T-helper 22 cell (primary cell): ENCODE data around the gene PRKCH.

Experiments
- DNase-seq: peaks from one replicate; pipeline ENCODE4 v3.0.0-alpha.2; 2020; ENCODE audit warnings: low read depth

The PRKCH gene

GRCh38 chr14:61368114-61368710 lies 46.8 kb downstream of the PRKCH start:
- no peak for DNase-seq

- no peak for DNase-seq
Observed at GRCh38 chr14:61368781-61369453, 47.5 kb downstream of the PRKCH start.

GRCh38 chr14:61369454-61369810 lies 48.1 kb downstream of the PRKCH start:
- DNase-seq: no peak

- no peak for DNase-seq
Observed at GRCh38 chr14:61372379-61372778, 51.0 kb downstream of the PRKCH start.

GRCh38 chr14:61372842-61373555 lies 51.6 kb downstream of the PRKCH start:
- DNase-seq: no peak

- DNase-seq: no peak
Observed at GRCh38 chr14:61374284-61374683, 52.9 kb downstream of the PRKCH start.

- no peak for DNase-seq
Observed at GRCh38 chr14:61375218-61375617, 53.8 kb downstream of the PRKCH start.

GRCh38 chr14:61376314-61376713 lies 54.9 kb downstream of the PRKCH start:
- no peak for DNase-seq

- no peak for DNase-seq
Observed at GRCh38 chr14:61377749-61378148, 56.4 kb downstream of the PRKCH start.

- DNase-seq: no peak
Observed at GRCh38 chr14:61379639-61380184, 58.3 kb downstream of the PRKCH start.

GRCh38 chr14:61380984-61381383 lies 59.6 kb downstream of the PRKCH start:
- DNase-seq: no peak

GRCh38 chr14:61381553-61381952 lies 60.2 kb downstream of the PRKCH start:
- DNase-seq: no peak

GRCh38 chr14:61382842-61383241 lies 61.5 kb downstream of the PRKCH start:
- no peak for DNase-seq

GRCh38 chr14:61385002-61385685 lies 63.8 kb downstream of the PRKCH start:
- peak; percentile 57 for DNase-seq

- no peak for DNase-seq
Observed at GRCh38 chr14:61386173-61386772, 64.9 kb downstream of the PRKCH start.

- no peak for DNase-seq
Observed at GRCh38 chr14:61387076-61387475, 65.7 kb downstream of the PRKCH start.

GRCh38 chr14:61388173-61388975 lies 67.0 kb downstream of the PRKCH start:
- DNase-seq: peak; percentile 19

- DNase-seq: no peak
Observed at GRCh38 chr14:61388976-61389576, 67.7 kb downstream of the PRKCH start.

- DNase-seq: no peak
Observed at GRCh38 chr14:61391119-61391518, 69.7 kb downstream of the PRKCH start.

GRCh38 chr14:61392297-61392696 lies 70.9 kb downstream of the PRKCH start:
- no peak for DNase-seq

- DNase-seq: no peak
Observed at GRCh38 chr14:61394542-61394941, 73.2 kb downstream of the PRKCH start.
